ENCODE measurements around the gene AEN. TPM values are rescaled to one million over a fixed set of nuclear protein-coding genes. Genes with fewer than 3 reads are reported as not detected.
A peak's percentile ranks its signal among the peaks of the same experiment; 100 is the strongest.

AEN gene
- total RNA-seq, 1 donor from 2014 or later: 48.9 TPM

GRCh38 chr15:88647351-88648105, 26.4 kb downstream of the AEN start:
- peak overlapping the region; percentile 5 for H3K27ac Mint-ChIP-seq
- H3K4me3 Mint-ChIP-seq: no peak overlapping the region
- H3K36me3 Mint-ChIP-seq: no peaks in the 10 kb centered on the region
- peak; percentile 65 for DNase-seq (ENCODE audit: extremely low spot score, unreplicated experiment)
- H3K4me1 Mint-ChIP-seq (ENCODE audit: unreplicated experiment): peaks cover 23% of the 10 kb centered on the region
- TF ChIP-seq CTCF (conservative IDR thresholded peaks at IDR 0.05): no peak
- no peaks in the 10 kb centered on the region for H3K27me3 Mint-ChIP-seq
- H3K9me3 Mint-ChIP-seq: no peaks in the 10 kb centered on the region

- no peak for TF ChIP-seq CTCF (conservative IDR thresholded peaks at IDR 0.05)
- H3K9me3 Mint-ChIP-seq: no peaks in the 10 kb centered on the region
- peaks cover 30% of the 10 kb centered on the region for H3K4me1 Mint-ChIP-seq (ENCODE audit: unreplicated experiment)
- no peaks in the 10 kb centered on the region for H3K27me3 Mint-ChIP-seq
- H3K27ac Mint-ChIP-seq: peak overlapping the region; percentile 28
- H3K4me3 Mint-ChIP-seq: no peak overlapping the region
- H3K36me3 Mint-ChIP-seq: no peaks in the 10 kb centered on the region
- peak; percentile 60 for DNase-seq (ENCODE audit: extremely low spot score, unreplicated experiment)
These were observed 27.4 kb downstream of the AEN start for GRCh38 chr15:88648357-88649214.

- peak; percentile 63 for DNase-seq (ENCODE audit: extremely low spot score, unreplicated experiment)
These were observed 28.2 kb downstream of the AEN start for GRCh38 chr15:88649286-88649733.

GRCh38 chr15:88649753-88650551, 28.8 kb downstream of the AEN start:
- no peak overlapping the region for H3K4me3 Mint-ChIP-seq
- no peaks in the 10 kb centered on the region for H3K36me3 Mint-ChIP-seq
- TF ChIP-seq CTCF (conservative IDR thresholded peaks at IDR 0.05): no peak
- peak overlapping the region; percentile 28 for H3K27ac Mint-ChIP-seq
- H3K4me1 Mint-ChIP-seq (ENCODE audit: unreplicated experiment): peaks cover 30% of the 10 kb centered on the region
- no peaks in the 10 kb centered on the region for H3K9me3 Mint-ChIP-seq
- no peaks in the 10 kb centered on the region for H3K27me3 Mint-ChIP-seq
- DNase-seq (ENCODE audit: extremely low spot score, unreplicated experiment): peak; percentile 56

More at GRCh38 chr15:88649286-88649733, 28.2 kb downstream of the AEN start:
- Mint-ChIP-seq H3K27me3 (no peaks in the 10 kb centered on the region), H3K27ac (peak overlapping the region; percentile 28), H3K9me3 (no peaks in the 10 kb centered on the region), H3K36me3 (no peaks in the 10 kb centered on the region), H3K4me1 (ENCODE audit: unreplicated experiment) (peaks cover 30% of the 10 kb centered on the region), H3K4me3 (no peak overlapping the region)
- no peak for TF ChIP-seq CTCF (conservative IDR thresholded peaks at IDR 0.05)

- Mint-ChIP-seq H3K9me3 (no peaks in the 10 kb centered on the region), H3K4me1 (ENCODE audit: unreplicated experiment) (peaks cover 30% of the 10 kb centered on the region), H3K27ac (no peak overlapping the region), H3K27me3 (no peaks in the 10 kb centered on the region), H3K4me3 (no peak overlapping the region), H3K36me3 (no peaks in the 10 kb centered on the region)
- TF ChIP-seq CTCF (conservative IDR thresholded peaks at IDR 0.05): no peak
- DNase-seq (ENCODE audit: extremely low spot score, unreplicated experiment): peak; percentile 39
These were observed 29.4 kb downstream of the AEN start for GRCh38 chr15:88650556-88650955.
